HepG2 (cell line): ENCODE measurements around the gene NDST1. TPM values are rescaled to one million over a fixed set of nuclear protein-coding genes. Genes with fewer than 3 reads are reported as not detected.

ENCODE experiments used
- ATAC-seq: fragments of 200-7000 bp; cut with Tn5 transposase; 3 replicates; pipeline ENCODE4 v1.9.1; 2020; ENCODE audit warnings: mild to moderate bottlenecking, moderate library complexity
- BruUV-seq: library from RNA; stranded (reverse); fragments of 400-500 nt; replicated peaks from 2 replicates; lab custom pipeline; 2021; lab: Mats Ljungman, UMichigan
- CTCF ChIA-PET: fragments of 300-600 bp; formaldehyde crosslinking; extraction: SDS; loops from one replicate; lab custom pipeline; 2021; ENCODE audit warnings: low total read pairs, inconsistent platforms, low intra/inter-chr PET ratio; lab: Yijun Ruan, JAX
- POLR2A ChIA-PET: fragments of 350-600 bp; sonication (Branson Sonifier 250); formaldehyde crosslinking; loops from one replicate; lab custom pipeline; 2020; ENCODE audit warnings: antibody characterized with exemption, inconsistent platforms; lab: Yijun Ruan, JAX
- DNase-seq: peaks from one replicate; pipeline ENCODE4 v3.0.0-alpha.2; 2015; ENCODE audit warnings: low spot score
- FAIRE-seq: peaks from 3 replicates; lab custom pipeline; 2011; peaks lifted over from hg19 to GRCh38; lab: Jason Lieb, UNC
- H2AFZ ChIP-seq: one replicate; pipeline ENCODE4 v1.6.1; 2011; ENCODE audit warnings: low read length, inconsistent platforms
- H3K27ac ChIP-seq: fragments of 300-600 bp; 3 replicates; pipeline ENCODE4 v1.8.0; 2011; ENCODE audit warnings: mixed run types, mild to moderate bottlenecking, mixed read lengths, low read length, inconsistent platforms; ENCODE audit not compliant: insufficient read depth; ENCODE audit errors: extremely low read length
- H3K27me3 ChIP-seq, 2 experiments: fragments of 200-600 bp in 1 of 2; 2 replicates in 1 of 2; 3 replicates in 1 of 2; pipeline versions ENCODE4 v1.6.0 to v1.8.0; 2011; ENCODE audit warnings: low read length in 2 of 2, mild to moderate bottlenecking in 2 of 2, moderate library complexity in 2 of 2, inconsistent platforms in 1 of 2; ENCODE audit not compliant: insufficient read depth in 2 of 2, control insufficient read depth in 1 of 2
- H3K36me3 ChIP-seq, 2 experiments: fragments of 200-600 bp in 1 of 2; replicated peaks in 1 of 2; 2 replicates in 1 of 2; 3 replicates in 1 of 2; pipeline versions ENCODE4 v1.5.1 to v1.8.0; 2011; ENCODE audit warnings: low read length in 2 of 2, inconsistent platforms in 1 of 2; ENCODE audit not compliant: insufficient read depth in 2 of 2, control insufficient read depth in 1 of 2
- H3K4me1 ChIP-seq: 2 replicates; pipeline ENCODE4 v1.5.1; 2012; ENCODE audit warnings: low read length, inconsistent platforms; ENCODE audit not compliant: insufficient read depth
- H3K4me2 ChIP-seq: 2 replicates; pipeline ENCODE4 v1.6.0; 2011; ENCODE audit warnings: low read depth, low read length, inconsistent platforms
- H3K4me3 ChIP-seq, 3 experiments: fragments of 200-600 bp in 1 of 3; sonication (generic), shearing (Covaris generic) in 1 of 3; replicated peaks in 1 of 3; 2 replicates each; pipeline ENCODE4 v1.5.1; 2011 to 2016; ENCODE audit warnings: low read length in 3 of 3, inconsistent platforms in 2 of 3, low read depth in 2 of 3, mild to moderate bottlenecking in 2 of 3, control low read depth in 1 of 3, mixed read lengths in 1 of 3; ENCODE audit not compliant: insufficient read depth in 1 of 3
- H3K79me2 ChIP-seq: one replicate; pipeline ENCODE4 v1.6.1; 2011; ENCODE audit warnings: low read length, inconsistent platforms; ENCODE audit not compliant: insufficient read depth
- H3K9ac ChIP-seq: 2 replicates; pipeline ENCODE4 v1.6.0; 2011; ENCODE audit warnings: mild to moderate bottlenecking, low read depth, low read length, inconsistent platforms; ENCODE audit not compliant: insufficient read depth
- H3K9me3 ChIP-seq: 2 replicates; pipeline ENCODE4 v1.5.1; 2012; ENCODE audit warnings: mild to moderate bottlenecking, low read length
- H4K20me1 ChIP-seq: 2 replicates; pipeline ENCODE4 v1.6.0; 2011; ENCODE audit warnings: inconsistent platforms, mild to moderate bottlenecking, low read length, moderate library complexity; ENCODE audit not compliant: insufficient read depth
- CENPT ChIP-seq: sonication (generic); formaldehyde crosslinking; IDR thresholded peaks from 2 replicates; pipeline ENCODE4 v1.8.0; 2022; ENCODE audit warnings: low read depth, mild to moderate bottlenecking, moderate library complexity, missing genetic modification reagents
- CHD2 ChIP-seq: IDR thresholded peaks from 2 replicates; pipeline ENCODE4 v1.6.1; 2011; ENCODE audit warnings: low read depth, low read length, improper control_type of control experiment
- E2F2 ChIP-seq: sonication (generic); formaldehyde crosslinking; IDR thresholded peaks from 2 replicates; pipeline ENCODE4 v1.4.0; 2020; ENCODE audit warnings: missing genetic modification reagents, borderline replicate concordance
- HDAC1 ChIP-seq: sonication (generic); formaldehyde crosslinking; IDR thresholded peaks from 2 replicates; pipeline ENCODE4 v1.5.1; 2020; ENCODE audit warnings: mild to moderate bottlenecking, missing genetic modification reagents
- PHF8 ChIP-seq: sonication (generic); formaldehyde crosslinking; IDR thresholded peaks from 2 replicates; pipeline ENCODE4 v1.5.0; 2020; ENCODE audit warnings: missing genetic modification reagents
- SSRP1 ChIP-seq: IDR thresholded peaks from 2 replicates; pipeline ENCODE4 v1.6.1; 2016; ENCODE audit warnings: control low read depth
- TP53 ChIP-seq: sonication (generic); formaldehyde crosslinking; conservative IDR thresholded peaks from 2 replicates; pipeline ENCODE4 v1.4.0; 2020; ENCODE audit warnings: missing genetic modification reagents
- ZHX1 ChIP-seq: sonication (generic); formaldehyde crosslinking; IDR thresholded peaks from 2 replicates; pipeline ENCODE4 v1.8.1; 2022; ENCODE audit warnings: low read depth, mild to moderate bottlenecking, missing genetic modification reagents
- ZKSCAN1 ChIP-seq: fragments of 150-350 bp; IDR thresholded peaks from 2 replicates; pipeline ENCODE4 v1.6.1; 2014; ENCODE audit warnings: low read length
- ZNF574 ChIP-seq: sonication (generic); formaldehyde crosslinking; IDR thresholded peaks from 2 replicates; pipeline ENCODE4 v1.4.0; 2020; ENCODE audit warnings: missing genetic modification reagents
- ZNF629 ChIP-seq: sonication (generic); formaldehyde crosslinking; conservative IDR thresholded peaks from 2 replicates; pipeline ENCODE4 v1.5.0; 2020; ENCODE audit warnings: missing genetic modification reagents
- ZNF709 ChIP-seq: sonication (generic); formaldehyde crosslinking; IDR thresholded peaks from 2 replicates; pipeline ENCODE4 v1.5.0; 2020; ENCODE audit warnings: mild to moderate bottlenecking, missing genetic modification reagents
- ZNF713 ChIP-seq: sonication (generic); formaldehyde crosslinking; IDR thresholded peaks from 2 replicates; pipeline ENCODE4 v1.4.0; 2020; ENCODE audit warnings: mild to moderate bottlenecking, missing genetic modification reagents
- ZSCAN12 ChIP-seq: sonication (generic); formaldehyde crosslinking; IDR thresholded peaks from 2 replicates; pipeline ENCODE4 v1.9.0; 2021; ENCODE audit warnings: mild to moderate bottlenecking, missing genetic modification reagents
- WGBS: methylation state at CpG from one replicate; pipeline ENCODE4 v1.1.6; 2017; ENCODE audit warnings: low lambda C conversion rate; 5-methylcytosine and 5-hydroxymethylcytosine counted together
- in situ Hi-C: cut with HindIII; loops from 2 replicates; pipeline ENCODE4 v1.10.0; 2017; ENCODE audit warnings: low pct_unique_long_range_greater_than_20kb; ENCODE audit not compliant: extremely low pct_ligation_motif_present
- intact Hi-C: fragments of 100-400 bp; cut with micrococcal nuclease; formaldehyde crosslinking; loops from one replicate; pipeline ENCODE4 v1.10.0; 2022; ENCODE audit not compliant: unreplicated experiment
- polyA plus RNA-seq, 8 experiments: library from polyadenylated mRNA; depleted of rRNA in 3 of 8; stranded (reverse) in 7 of 8; unstranded in 1 of 8; fragments of >200 nt; fragmentation: Illumina TruSeq in 4 of 8; extraction: Trizol in 4 of 8; gene quantifications; 2 replicates each; pipeline versions ENCODE4 v1.2.1 to v1.2.3, GENCODE V29; 2011 to 2016; ENCODE audit warnings: low read depth in 4 of 8, missing spikeins in 1 of 8, mixed read lengths in 1 of 8; ENCODE audit not compliant: insufficient read depth in 1 of 8
- total RNA-seq, 5 experiments: library from RNA; depleted of rRNA; stranded (reverse); fragments of >200 nt; fragmentation: Illumina TruSeq; extraction: Trizol; gene quantifications; 2 replicates each; pipeline ENCODE4 v1.2.3, GENCODE V29; 2016; ENCODE audit warnings: low read depth in 1 of 5
- TF ChIP-seq, protein P1 (sequence below): sonication (generic); formaldehyde crosslinking; IDR thresholded peaks from 2 replicates; pipeline ENCODE4 v1.9.0; 2021; ENCODE audit warnings: missing genetic modification reagents, borderline replicate concordance

The NDST1 gene
- total and polyA plus RNA-seq, 2 of the 13 experiments (the other 11 are each of a cell fraction or from before 2014, with no cell fraction given) = 23.8 to 26.2 TPM

DNA sequence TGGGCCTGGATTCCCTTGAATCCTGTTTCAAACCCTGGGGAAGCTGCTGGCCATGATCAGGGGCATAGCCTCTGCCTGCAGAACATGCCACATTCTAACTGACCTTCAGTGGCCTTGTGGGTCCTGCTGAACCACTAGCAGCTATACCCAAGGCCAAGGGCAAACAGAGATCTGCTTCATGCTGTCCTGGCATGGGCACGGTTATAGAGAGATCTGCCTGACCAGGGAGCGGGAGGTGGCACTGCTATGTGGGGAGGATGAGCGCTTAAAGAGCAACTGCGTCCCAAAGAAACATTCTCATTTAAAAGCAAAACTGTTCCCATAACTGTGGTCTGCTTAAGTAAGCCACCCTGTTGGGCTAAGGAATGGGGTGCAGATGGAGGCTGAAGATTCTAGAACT is 96.1 kb downstream of the NDST1 start (continued):
- TF ChIP-seq E2F2 (CRISPR knock-in tag) (no peak), CHD2 (no peak)
- TF ChIP-seq, protein P1, sequence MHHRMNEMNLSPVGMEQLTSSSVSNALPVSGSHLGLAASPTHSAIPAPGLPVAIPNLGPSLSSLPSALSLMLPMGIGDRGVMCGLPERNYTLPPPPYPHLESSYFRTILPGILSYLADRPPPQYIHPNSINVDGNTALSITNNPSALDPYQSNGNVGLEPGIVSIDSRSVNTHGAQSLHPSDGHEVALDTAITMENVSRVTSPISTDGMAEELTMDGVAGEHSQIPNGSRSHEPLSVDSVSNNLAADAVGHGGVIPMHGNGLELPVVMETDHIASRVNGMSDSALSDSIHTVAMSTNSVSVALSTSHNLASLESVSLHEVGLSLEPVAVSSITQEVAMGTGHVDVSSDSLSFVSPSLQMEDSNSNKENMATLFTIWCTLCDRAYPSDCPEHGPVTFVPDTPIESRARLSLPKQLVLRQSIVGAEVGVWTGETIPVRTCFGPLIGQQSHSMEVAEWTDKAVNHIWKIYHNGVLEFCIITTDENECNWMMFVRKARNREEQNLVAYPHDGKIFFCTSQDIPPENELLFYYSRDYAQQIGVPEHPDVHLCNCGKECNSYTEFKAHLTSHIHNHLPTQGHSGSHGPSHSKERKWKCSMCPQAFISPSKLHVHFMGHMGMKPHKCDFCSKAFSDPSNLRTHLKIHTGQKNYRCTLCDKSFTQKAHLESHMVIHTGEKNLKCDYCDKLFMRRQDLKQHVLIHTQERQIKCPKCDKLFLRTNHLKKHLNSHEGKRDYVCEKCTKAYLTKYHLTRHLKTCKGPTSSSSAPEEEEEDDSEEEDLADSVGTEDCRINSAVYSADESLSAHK (CRISPR knock-in tag) = no peak

DNA sequence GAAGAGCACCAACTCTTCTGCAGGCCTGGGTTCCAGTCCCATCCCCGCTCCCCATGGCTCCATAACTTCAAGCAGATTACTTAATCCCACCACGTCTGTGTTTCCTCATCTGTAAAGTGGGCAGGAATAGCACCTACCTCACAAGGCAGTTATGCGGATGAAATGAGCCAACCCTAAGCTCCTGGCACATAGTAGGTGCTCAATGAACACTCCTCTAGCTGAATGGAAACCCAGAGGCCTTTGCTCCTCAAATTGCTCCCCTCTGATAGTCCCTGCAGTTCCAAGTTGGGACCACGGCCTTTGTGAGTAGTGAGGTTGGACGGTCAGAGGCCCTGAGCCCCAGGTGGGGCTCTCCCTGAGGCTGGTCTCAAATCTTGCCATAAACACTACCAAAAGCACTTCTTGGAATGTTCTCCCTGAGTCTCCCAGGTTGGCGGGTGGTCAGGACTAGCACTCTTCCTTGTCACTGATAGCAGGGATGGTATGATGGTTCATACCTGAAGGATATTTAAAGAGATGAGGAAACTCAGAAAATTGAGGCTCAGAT is 97.0 kb downstream of the NDST1 start:
- BruUV-seq = no TSS peak
- no peak overlapping the region for H3K9ac ChIP-seq
- H3K9me3 ChIP-seq = no peaks in the 10 kb centered on the region
- peaks cover 26% of the 10 kb centered on the region for H3K4me1 ChIP-seq
- no peak overlapping the region for H3K4me3 ChIP-seq
- no peak overlapping the region for H3K4me2 ChIP-seq
- FAIRE-seq (no peak), ATAC-seq (no peak), DNase-seq (no peak)
- H3K36me3 ChIP-seq = no peaks in the 10 kb centered on the region
- 34% methylated on average over 4 of the region's 6 CpGs for WGBS
- intact Hi-C loops (no loop called here), in situ Hi-C loops (no loop called here)
- CTCF ChIA-PET = no interaction called here
- H3K79me2 ChIP-seq = no peaks in the 10 kb centered on the region
- no peak overlapping the region for H3K27ac ChIP-seq
- POLR2A ChIA-PET = no interaction called here
- H2AFZ ChIP-seq = no peak overlapping the region
- H3K27me3 ChIP-seq = peaks cover 4 to 16% of the 10 kb centered on the region in 2 experiments; a peak in 3 of 5 replicates
- H4K20me1 ChIP-seq = no peaks in the 10 kb centered on the region
- TF ChIP-seq TP53 (CRISPR knock-in tag) (no peak), ZNF574 (CRISPR knock-in tag) (no peak), PHF8 (CRISPR knock-in tag) (no peak), SSRP1 (no peak), ZNF709 (CRISPR knock-in tag) (no peak), ZHX1 (no peak), ZNF713 (CRISPR knock-in tag) (no peak), ZNF629 (no peak), CENPT (no peak), ZSCAN12 (no peak), ZKSCAN1 (0 out of 2 replicates have a peak, but pooled peaks have one; percentile 35), HDAC1 (CRISPR knock-in tag) (0 out of 2 replicates have a peak, but pooled peaks have one; percentile 17)
